HEK293 (cell line): ENCODE data around the gene HHAT.

Experiments used
- ELK4 ChIP-seq: IDR thresholded peaks from 2 replicates; pipeline ENCODE4 v1.6.1; 2011; ENCODE audit warnings: mild to moderate bottlenecking, low read depth, low read length, borderline replicate concordance
- HOXC10 ChIP-seq: sonication (generic); formaldehyde crosslinking; IDR thresholded peaks from 2 replicates; pipeline ENCODE4 v1.8.1; 2023; ENCODE audit warnings: mild to moderate bottlenecking, missing genetic modification reagents
- KLF16 ChIP-seq: fragments of 450-650 bp; formaldehyde crosslinking; IDR thresholded peaks from 2 replicates; pipeline ENCODE4 v1.5.1; 2017; ENCODE audit warnings: missing biosample characterization, missing genetic modification characterization
- TCF7L2 ChIP-seq: IDR thresholded peaks from 2 replicates; pipeline ENCODE4 v1.6.1; 2011; ENCODE audit warnings: low read depth, mild to moderate bottlenecking, inconsistent platforms, low read length, moderate library complexity, borderline replicate concordance
- TRIM28 ChIP-seq: IDR thresholded peaks from 2 replicates; pipeline ENCODE4 v1.6.1; 2011; ENCODE audit warnings: low read length, control low read depth, borderline replicate concordance
- YY2 ChIP-seq: fragments of 450-650 bp; formaldehyde crosslinking; IDR thresholded peaks from 2 replicates; pipeline ENCODE4 v1.5.1; 2016; ENCODE audit warnings: missing biosample characterization, missing genetic modification characterization
- ZNF121 ChIP-seq: fragments of 450-650 bp; formaldehyde crosslinking; IDR thresholded peaks from 2 replicates; pipeline ENCODE4 v1.5.1; 2016; ENCODE audit warnings: missing biosample characterization, missing genetic modification characterization
- ZNF155 ChIP-seq: fragments of 450-650 bp; formaldehyde crosslinking; IDR thresholded peaks from 2 replicates; pipeline ENCODE4 v1.5.1; 2016; ENCODE audit warnings: missing biosample characterization, missing genetic modification characterization
- ZNF292 ChIP-seq: fragments of 450-650 bp; formaldehyde crosslinking; IDR thresholded peaks from 2 replicates; pipeline ENCODE4 v1.5.1; 2016; ENCODE audit warnings: low read depth, missing biosample characterization, missing genetic modification characterization, borderline replicate concordance
- ZNF350 ChIP-seq: fragments of 450-650 bp; formaldehyde crosslinking; IDR thresholded peaks from 2 replicates; pipeline ENCODE4 v1.5.0; 2017; ENCODE audit warnings: missing biosample characterization, mild to moderate bottlenecking, missing genetic modification characterization
- ZNF398 ChIP-seq: fragments of 450-650 bp; formaldehyde crosslinking; IDR thresholded peaks from 2 replicates; pipeline ENCODE4 v1.5.1; 2017; ENCODE audit warnings: missing biosample characterization, missing genetic modification characterization
- ZNF571 ChIP-seq: fragments of 450-650 bp; formaldehyde crosslinking; IDR thresholded peaks from 2 replicates; pipeline ENCODE4 v1.5.0; 2017; ENCODE audit warnings: missing biosample characterization, missing genetic modification characterization
- ZNF776 ChIP-seq: fragments of 450-650 bp; formaldehyde crosslinking; IDR thresholded peaks from 2 replicates; pipeline ENCODE4 v1.5.0; 2017; ENCODE audit warnings: missing biosample characterization, missing genetic modification characterization, borderline replicate concordance
- TF ChIP-seq, protein P1 (sequence below): fragments of 450-650 bp; formaldehyde crosslinking; IDR thresholded peaks from 2 replicates; pipeline ENCODE4 v1.5.1; 2016; ENCODE audit warnings: missing biosample characterization, missing genetic modification characterization

DNA sequence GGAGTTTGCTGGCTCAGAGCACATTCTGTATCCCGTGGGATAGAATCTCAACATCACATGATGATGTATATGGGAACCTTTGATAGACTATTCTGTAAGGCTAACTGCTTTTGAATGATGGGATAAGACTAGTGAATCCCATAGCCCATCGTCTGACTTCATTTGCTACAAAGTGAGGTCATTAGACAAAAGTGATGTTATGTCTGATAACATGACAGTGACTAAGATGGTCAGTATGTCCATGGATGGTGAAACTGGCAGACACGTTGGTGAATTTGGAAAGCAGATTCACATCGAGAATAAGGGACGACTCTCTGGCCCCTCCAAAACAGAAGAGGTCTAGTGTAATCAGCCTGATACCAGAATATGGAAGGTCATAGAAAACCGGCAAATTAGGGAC is 108.4 kb downstream of the HHAT start:
- TF ChIP-seq KLF16 (tag by site-specific recombination) (no peak), TRIM28 (no peak), ZNF292 (tag by site-specific recombination) (no peak), ZNF398 (no peak), YY2 (tag by site-specific recombination) (no peak), ELK4 (no peak), ZNF571 (tag by site-specific recombination) (no peak), ZNF350 (tag by site-specific recombination) (no peak), ZNF121 (tag by site-specific recombination) (no peak), ZNF776 (tag by site-specific recombination) (no peak), ZNF155 (tag by site-specific recombination) (no peak), TCF7L2 (no peak), HOXC10 (no peak)
- TF ChIP-seq, protein P1, sequence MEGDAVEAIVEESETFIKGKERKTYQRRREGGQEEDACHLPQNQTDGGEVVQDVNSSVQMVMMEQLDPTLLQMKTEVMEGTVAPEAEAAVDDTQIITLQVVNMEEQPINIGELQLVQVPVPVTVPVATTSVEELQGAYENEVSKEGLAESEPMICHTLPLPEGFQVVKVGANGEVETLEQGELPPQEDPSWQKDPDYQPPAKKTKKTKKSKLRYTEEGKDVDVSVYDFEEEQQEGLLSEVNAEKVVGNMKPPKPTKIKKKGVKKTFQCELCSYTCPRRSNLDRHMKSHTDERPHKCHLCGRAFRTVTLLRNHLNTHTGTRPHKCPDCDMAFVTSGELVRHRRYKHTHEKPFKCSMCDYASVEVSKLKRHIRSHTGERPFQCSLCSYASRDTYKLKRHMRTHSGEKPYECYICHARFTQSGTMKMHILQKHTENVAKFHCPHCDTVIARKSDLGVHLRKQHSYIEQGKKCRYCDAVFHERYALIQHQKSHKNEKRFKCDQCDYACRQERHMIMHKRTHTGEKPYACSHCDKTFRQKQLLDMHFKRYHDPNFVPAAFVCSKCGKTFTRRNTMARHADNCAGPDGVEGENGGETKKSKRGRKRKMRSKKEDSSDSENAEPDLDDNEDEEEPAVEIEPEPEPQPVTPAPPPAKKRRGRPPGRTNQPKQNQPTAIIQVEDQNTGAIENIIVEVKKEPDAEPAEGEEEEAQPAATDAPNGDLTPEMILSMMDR (tag by site-specific recombination) = no peak
